Activated CD4-positive, alpha-beta T cell treated with anti-CD3 and anti-CD28 coated beads, Interleukin-2, amount 10 ng/mL, durations not matched to agents 24 days and 14 days (primary cell): ENCODE data around the gene NWD2. TPM values are rescaled to one million over a fixed set of nuclear protein-coding genes. Genes with fewer than 3 reads are reported as not detected.
"Not testable (repeated sequence)": the region's sequence is repeated elsewhere in the genome, so short reads cannot be mapped to it uniquely, and the experiment has no call there.

Experiments used
- DNase-seq: peaks from one replicate; pipeline ENCODE4 v3.0.0; 2022
- H3K27ac Mint-ChIP-seq: one replicate; pipeline ENCODE4 v1.8.0; 2022; ENCODE audit warnings: mild to moderate bottlenecking, mixed read lengths
- H3K27me3 Mint-ChIP-seq: one replicate; pipeline ENCODE4 v1.8.0; 2022; ENCODE audit warnings: mixed read lengths
- H3K36me3 Mint-ChIP-seq: one replicate; pipeline ENCODE4 v1.8.0; 2022; ENCODE audit warnings: low read depth, mild to moderate bottlenecking, mixed read lengths
- H3K4me1 Mint-ChIP-seq: one replicate; pipeline ENCODE4 v1.8.0; 2021; ENCODE audit warnings: mixed read lengths
- H3K4me3 Mint-ChIP-seq: one replicate; pipeline ENCODE4 v1.8.0; 2022; ENCODE audit warnings: mild to moderate bottlenecking, moderate library complexity, mixed read lengths
- H3K9me3 Mint-ChIP-seq: one replicate; pipeline ENCODE4 v1.8.0; 2021; ENCODE audit warnings: mixed read lengths
- intact Hi-C: fragments of 100-400 bp; cut with micrococcal nuclease; formaldehyde crosslinking; loops from one replicate; pipeline ENCODE4 v1.15.1; 2023
- total RNA-seq: library from RNA; stranded (reverse); gene quantifications from 2 replicates; pipeline ENCODE4 v1.2.3, GENCODE V29; 2022

The NWD2 gene
- total RNA-seq, 1 donor from 2014 or later = not detected

DNA sequence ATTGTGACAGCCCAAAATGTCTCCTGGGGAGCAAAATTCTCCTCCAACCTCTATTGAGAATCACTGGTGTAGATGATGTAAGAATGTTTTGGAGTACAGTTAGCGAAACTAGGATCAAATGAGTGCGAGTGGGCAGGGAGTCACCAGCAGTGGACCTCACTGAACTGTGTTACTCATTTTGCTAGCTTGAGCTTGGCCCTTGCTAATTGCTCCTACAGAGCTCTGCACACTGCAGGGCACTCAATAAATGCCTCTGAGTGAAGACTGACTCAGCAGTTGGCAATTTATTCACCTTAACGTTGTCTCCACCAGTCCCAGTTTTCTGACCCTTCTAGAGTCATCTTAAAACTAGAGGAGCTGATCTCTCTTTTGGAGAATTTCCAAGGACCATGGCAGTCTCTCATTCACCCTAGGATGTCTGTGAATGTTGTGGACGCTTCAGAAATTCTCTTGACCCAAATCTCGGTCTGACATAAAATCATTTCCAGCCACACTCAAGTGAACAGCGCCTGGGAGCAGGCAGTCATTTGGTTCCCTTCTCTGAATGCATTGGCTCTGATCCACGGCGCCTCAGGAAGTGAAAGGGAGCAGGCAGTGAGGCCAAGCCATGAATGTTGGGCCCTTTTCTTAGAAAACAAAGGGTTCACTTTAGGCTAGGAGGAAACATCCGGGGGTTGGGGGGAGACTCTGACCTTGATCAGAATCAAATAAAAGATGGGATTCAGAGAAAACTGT, 148.1 kb downstream of the NWD2 start:
- intact Hi-C loops = loop anchor here (5.0 kb wide), 1 partner anchor 1040 kb away; no protein-coding TSS in a partner anchor
- peaks cover 11% of the 10 kb centered on the region for H3K4me1 Mint-ChIP-seq
- no peak overlapping the region for H3K27ac Mint-ChIP-seq
- H3K27me3 Mint-ChIP-seq = peaks cover 2% of the 10 kb centered on the region
- H3K9me3 Mint-ChIP-seq = peaks cover under 1% of the 10 kb centered on the region
- no peak for DNase-seq
- H3K36me3 Mint-ChIP-seq = no peaks in the 10 kb centered on the region
- no peak overlapping the region for H3K4me3 Mint-ChIP-seq

DNA sequence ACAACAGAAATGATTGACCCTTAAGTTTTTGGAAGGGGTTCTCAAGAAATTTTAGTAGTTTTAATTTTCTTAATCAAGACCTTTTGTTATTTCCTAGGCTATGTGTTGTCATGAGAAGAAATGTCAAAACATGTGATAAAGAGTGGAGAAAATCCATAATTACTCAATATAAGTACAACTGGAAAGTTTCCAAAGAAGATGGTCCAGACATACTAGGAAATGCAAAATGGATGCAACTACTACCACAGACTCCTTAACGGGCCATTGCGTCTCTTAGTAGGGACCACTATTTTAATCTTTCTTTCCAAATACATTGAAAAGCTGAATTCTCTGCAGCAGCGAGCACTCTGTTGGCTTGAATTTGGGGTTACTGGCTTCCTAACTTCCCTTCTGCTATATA, 148.8 kb downstream of the NWD2 start:
- intact Hi-C loops = loop anchor here (5.0 kb wide), 1 partner anchor 1041 kb away; no protein-coding TSS in a partner anchor
- DNase-seq = no peak
- H3K4me3 Mint-ChIP-seq = no peak overlapping the region

GRCh38 chr4:37393889-37394288, 149.3 kb downstream of the NWD2 start:
- Mint-ChIP-seq H3K4me3 (no peak overlapping the region), H3K36me3 (no peaks in the 10 kb centered on the region), H3K9me3 (peaks cover 7% of the 10 kb centered on the region), H3K27me3 (peaks cover 2% of the 10 kb centered on the region), H3K4me1 (peaks cover 11% of the 10 kb centered on the region), H3K27ac (no peak overlapping the region)
- no peak for DNase-seq
- intact Hi-C loops = loop anchor here (5.0 kb wide), 1 partner anchor 1042 kb away; no protein-coding TSS in a partner anchor

More for the DNA sequence above, 148.8 kb downstream of the NWD2 start:
- Mint-ChIP-seq H3K27ac (no peak overlapping the region), H3K9me3 (peaks cover 7% of the 10 kb centered on the region), H3K36me3 (no peaks in the 10 kb centered on the region), H3K27me3 (peaks cover 2% of the 10 kb centered on the region), H3K4me1 (peaks cover 11% of the 10 kb centered on the region)

DNA sequence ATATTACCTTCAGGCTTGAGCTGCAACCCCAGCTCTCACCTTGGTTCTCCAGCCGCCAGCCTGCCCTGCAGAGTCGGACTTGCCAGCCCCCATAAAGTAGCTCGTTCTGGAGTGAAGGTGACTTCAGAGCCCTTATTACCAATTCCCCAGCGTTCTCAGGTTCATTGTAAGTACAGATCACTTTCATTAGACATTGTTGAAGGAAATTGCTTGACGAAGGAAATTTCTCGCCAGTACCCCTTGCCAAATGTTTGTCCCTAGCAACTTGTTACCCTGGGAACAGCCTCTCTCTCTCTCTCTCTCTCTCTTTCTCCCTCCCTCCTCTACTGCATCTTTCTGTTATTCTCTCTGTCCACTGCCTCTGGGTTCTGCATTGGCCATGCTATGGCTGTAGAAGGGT, 153.0 kb downstream of the NWD2 start:
- Mint-ChIP-seq H3K4me3 (no peak overlapping the region), H3K36me3 (no peaks in the 10 kb centered on the region), H3K27ac (no peak overlapping the region), H3K4me1 (peaks cover 14% of the 10 kb centered on the region), H3K27me3 (no peaks in the 10 kb centered on the region), H3K9me3 (peaks cover 7% of the 10 kb centered on the region)
- intact Hi-C loops = no loop called here
- DNase-seq = no peak

GRCh38 chr4:37400241-37400881, 155.8 kb downstream of the NWD2 start:
- H3K4me1 Mint-ChIP-seq = peaks cover 3% of the 10 kb centered on the region
- H3K4me3 Mint-ChIP-seq = peak overlapping the region; percentile 18
- peak overlapping the region; percentile 74 for H3K27ac Mint-ChIP-seq
- H3K9me3 Mint-ChIP-seq = peaks cover 7% of the 10 kb centered on the region
- no peaks in the 10 kb centered on the region for H3K27me3 Mint-ChIP-seq
- no peak for DNase-seq
- intact Hi-C loops = no loop called here
- H3K36me3 Mint-ChIP-seq = no peaks in the 10 kb centered on the region

- DNase-seq, H3K27ac Mint-ChIP-seq, H3K27me3 Mint-ChIP-seq, H3K9me3 Mint-ChIP-seq, intact Hi-C loops, H3K4me1 Mint-ChIP-seq, H3K4me3 Mint-ChIP-seq, H3K36me3 Mint-ChIP-seq: not testable (repeated sequence)
These were observed 163.6 kb downstream of the NWD2 start for GRCh38 chr4:37407938-37408826.

DNA sequence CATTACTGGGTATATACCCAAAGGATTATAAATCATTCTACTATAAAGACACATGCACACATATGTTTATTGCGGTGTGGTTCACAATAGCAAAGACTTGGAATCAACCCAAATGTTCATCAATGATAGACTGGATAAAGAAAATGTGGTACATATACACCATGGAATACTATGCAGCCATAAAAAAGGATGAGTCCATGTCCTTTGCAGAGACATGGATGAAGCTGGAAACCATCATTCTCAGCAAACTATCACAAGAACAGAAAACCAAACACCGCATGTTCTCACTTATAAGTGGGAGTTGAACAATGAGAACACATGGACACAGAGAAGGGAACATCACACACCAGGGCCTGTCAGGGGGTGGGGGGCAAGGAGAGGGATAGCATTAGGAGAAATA, 169.1 kb downstream of the NWD2 start:
- H3K4me1 Mint-ChIP-seq, DNase-seq, intact Hi-C loops, H3K9me3 Mint-ChIP-seq, H3K27ac Mint-ChIP-seq, H3K27me3 Mint-ChIP-seq, H3K36me3 Mint-ChIP-seq, H3K4me3 Mint-ChIP-seq: not testable (repeated sequence)

DNA sequence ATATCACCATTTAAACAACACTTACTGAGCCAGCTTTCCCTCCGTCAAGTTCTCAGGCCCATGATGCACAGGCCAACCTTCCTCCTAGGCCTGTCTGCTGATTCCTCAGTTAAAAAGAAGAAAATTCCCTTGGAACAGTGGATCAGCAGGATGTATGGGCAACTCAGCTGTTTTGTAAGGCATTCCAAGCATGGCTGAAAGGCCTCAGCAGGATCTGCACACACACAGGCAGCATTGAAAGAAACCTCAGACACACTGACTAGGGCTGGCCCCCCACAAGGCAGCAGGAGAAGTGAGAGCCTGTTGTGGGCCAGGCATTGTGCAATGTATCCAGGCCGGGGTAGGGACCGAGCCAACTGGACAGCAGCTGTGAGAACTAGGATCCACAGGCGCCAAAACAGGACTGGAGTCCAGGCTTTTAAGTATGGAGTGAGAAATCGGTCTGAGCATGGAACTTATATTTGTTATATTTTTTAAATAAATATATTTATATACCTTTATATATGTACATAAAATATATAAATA, 171.4 kb downstream of the NWD2 start:
- Mint-ChIP-seq H3K4me3 (no peak overlapping the region), H3K27ac (no peak overlapping the region), H3K9me3 (no peaks in the 10 kb centered on the region), H3K27me3 (peaks cover 1% of the 10 kb centered on the region), H3K36me3 (no peaks in the 10 kb centered on the region), H3K4me1 (no peaks in the 10 kb centered on the region)
- intact Hi-C loops = no loop called here
- DNase-seq = no peak

- H3K27me3 Mint-ChIP-seq = peaks cover 13% of the 10 kb centered on the region
- no peaks in the 10 kb centered on the region for H3K36me3 Mint-ChIP-seq
- H3K4me1 Mint-ChIP-seq = no peaks in the 10 kb centered on the region
- intact Hi-C loops = no loop called here
- no peak for DNase-seq
- no peaks in the 10 kb centered on the region for H3K9me3 Mint-ChIP-seq
- H3K27ac Mint-ChIP-seq = no peak overlapping the region
- H3K4me3 Mint-ChIP-seq = no peak overlapping the region
These were observed 177.1 kb downstream of the NWD2 start for GRCh38 chr4:37421614-37422013.

GRCh38 chr4:37422102-37422501, 177.6 kb downstream of the NWD2 start:
- Mint-ChIP-seq H3K36me3 (no peaks in the 10 kb centered on the region), H3K4me1 (no peaks in the 10 kb centered on the region), H3K27me3 (peaks cover 14% of the 10 kb centered on the region), H3K9me3 (no peaks in the 10 kb centered on the region), H3K4me3 (no peak overlapping the region), H3K27ac (no peak overlapping the region)
- DNase-seq = no peak
- intact Hi-C loops = no loop called here

GRCh38 chr4:37422638-37423037, 178.1 kb downstream of the NWD2 start:
- no peaks in the 10 kb centered on the region for H3K36me3 Mint-ChIP-seq
- no peak overlapping the region for H3K4me3 Mint-ChIP-seq
- H3K27ac Mint-ChIP-seq = no peak overlapping the region
- peaks cover 17% of the 10 kb centered on the region for H3K27me3 Mint-ChIP-seq
- no peak for DNase-seq
- no peaks in the 10 kb centered on the region for H3K4me1 Mint-ChIP-seq
- intact Hi-C loops = no loop called here
- H3K9me3 Mint-ChIP-seq = no peaks in the 10 kb centered on the region

GRCh38 chr4:37423310-37423709, 178.8 kb downstream of the NWD2 start:
- intact Hi-C loops = no loop called here
- peaks cover 17% of the 10 kb centered on the region for H3K27me3 Mint-ChIP-seq
- no peak overlapping the region for H3K27ac Mint-ChIP-seq
- H3K4me3 Mint-ChIP-seq = no peak overlapping the region
- H3K9me3 Mint-ChIP-seq = no peaks in the 10 kb centered on the region
- DNase-seq = no peak
- no peaks in the 10 kb centered on the region for H3K4me1 Mint-ChIP-seq
- no peaks in the 10 kb centered on the region for H3K36me3 Mint-ChIP-seq

GRCh38 chr4:37424753-37425152, 180.2 kb downstream of the NWD2 start:
- Mint-ChIP-seq H3K9me3 (no peaks in the 10 kb centered on the region), H3K27ac (no peak overlapping the region), H3K36me3 (no peaks in the 10 kb centered on the region), H3K4me1 (no peaks in the 10 kb centered on the region), H3K4me3 (no peak overlapping the region), H3K27me3 (peaks cover 17% of the 10 kb centered on the region)
- intact Hi-C loops = no loop called here
- DNase-seq = no peak

DNA sequence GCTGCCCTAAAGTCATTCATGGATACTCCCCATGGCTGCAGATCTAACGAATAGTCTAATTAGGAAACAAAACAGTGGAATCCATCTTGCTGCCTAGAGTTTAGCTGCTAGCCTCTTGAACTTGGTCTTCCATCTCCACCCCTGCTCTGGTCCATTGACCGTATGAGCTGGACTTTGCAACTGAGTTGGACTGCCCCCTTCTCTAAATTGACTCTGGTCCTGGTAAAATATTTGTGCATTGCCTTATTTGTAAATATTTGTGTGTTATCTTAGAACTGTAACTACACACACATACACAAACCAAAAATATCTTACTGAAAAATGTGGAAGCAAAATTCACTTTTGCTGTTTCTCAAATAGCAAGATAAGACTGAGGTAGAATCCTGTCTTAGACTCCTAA, 181.3 kb downstream of the NWD2 start:
- Mint-ChIP-seq H3K9me3 (no peaks in the 10 kb centered on the region), H3K4me3 (no peak overlapping the region), H3K36me3 (no peaks in the 10 kb centered on the region), H3K27me3 (peaks cover 17% of the 10 kb centered on the region), H3K27ac (no peak overlapping the region), H3K4me1 (no peaks in the 10 kb centered on the region)
- intact Hi-C loops = no loop called here
- no peak for DNase-seq
